Thoracic aorta (tissue), 2 donors: ENCODE measurements around the gene MPC1L. TPM values are rescaled to one million over a fixed set of nuclear protein-coding genes. Genes with fewer than 3 reads are reported as not detected.
A peak's percentile ranks its signal among the peaks of the same experiment; 100 is the strongest.

Source experiments
- ATAC-seq: fragments of 150-250 bp; one replicate; pipeline ENCODE4 v1.8.0; 2017; ENCODE audit warnings: low read depth; ENCODE audit not compliant: insufficient number of reproducible peaks, low FRiP score
- DNase-seq: peaks from one replicate; pipeline ENCODE4 v3.0.0-alpha.2; 2020; ENCODE audit warnings: low spot score
- H3K27ac ChIP-seq, 2 donors: fragments of 200-600 bp; sonication (generic); 1 replicate in 1 of 2; 2 replicates in 1 of 2; pipeline ENCODE4 v1.5.1; 2016; ENCODE audit warnings: mild to moderate bottlenecking in 2 of 2, moderate library complexity in 2 of 2
- H3K27me3 ChIP-seq: fragments of 200-600 bp; sonication (generic); replicated peaks from 2 replicates; pipeline ENCODE4 v1.6.0; 2016; ENCODE audit warnings: mild to moderate bottlenecking; ENCODE audit not compliant: insufficient read depth
- H3K36me3 ChIP-seq: fragments of 200-600 bp; sonication (generic); one replicate; pipeline ENCODE4 v1.5.1; 2016
- H3K4me1 ChIP-seq, 2 donors: fragments of 200-600 bp; sonication (generic); 1 replicate in 1 of 2; 2 replicates in 1 of 2; pipeline versions ENCODE4 v1.5.1 to v1.6.0; 2016; ENCODE audit warnings: low read depth in 2 of 2, mild to moderate bottlenecking in 1 of 2; ENCODE audit not compliant: control insufficient read depth in 1 of 2
- H3K4me3 ChIP-seq: fragments of 200-600 bp; sonication (generic); 2 replicates; pipeline ENCODE4 v1.5.1; 2016; ENCODE audit warnings: mild to moderate bottlenecking
- H3K9me3 ChIP-seq: fragments of 200-600 bp; sonication (generic); 2 replicates; pipeline ENCODE4 v1.5.1; 2016
- total RNA-seq, 2 donors: library from RNA; depleted of rRNA; stranded (reverse); fragments of >200 nt; gene quantifications; one replicate each; pipeline versions ENCODE4 v1.1.0 to v1.2.3, GENCODE V29; 2016
- TF ChIP-seq, protein P1 (sequence below): fragments of 200-600 bp; sonication (generic); IDR thresholded peaks from one replicate; pipeline ENCODE4 v1.5.1; 2019; ENCODE audit warnings: antibody characterized with exemption

MPC1L gene
- total RNA-seq, 2 donors from 2014 or later = not detected

DNA sequence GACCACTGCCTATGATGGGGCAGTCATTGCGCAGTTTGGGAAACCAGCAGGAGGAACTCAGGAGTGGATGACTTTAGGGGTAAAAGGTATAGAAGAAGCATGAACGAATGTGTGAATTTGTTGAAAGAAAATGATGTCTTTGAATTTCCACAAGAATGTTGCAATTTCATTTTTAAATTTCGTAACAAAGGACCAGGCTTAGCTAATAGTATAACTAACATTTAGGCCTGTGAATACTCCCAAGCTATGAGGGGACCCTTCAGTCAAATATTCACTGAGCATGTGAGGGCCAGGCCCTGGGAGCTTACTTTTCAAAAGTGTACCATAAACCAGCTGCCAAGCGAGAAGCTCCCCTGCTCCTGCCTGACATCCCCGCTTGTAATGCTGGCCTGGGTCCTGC, 5.3 kb downstream of the MPC1L start:
- Histone ChIP-seq H3K27me3 (no peaks in the 10 kb centered on the region), H3K4me3 (no peak overlapping the region), H3K27ac (no peak overlapping the region)

DNA sequence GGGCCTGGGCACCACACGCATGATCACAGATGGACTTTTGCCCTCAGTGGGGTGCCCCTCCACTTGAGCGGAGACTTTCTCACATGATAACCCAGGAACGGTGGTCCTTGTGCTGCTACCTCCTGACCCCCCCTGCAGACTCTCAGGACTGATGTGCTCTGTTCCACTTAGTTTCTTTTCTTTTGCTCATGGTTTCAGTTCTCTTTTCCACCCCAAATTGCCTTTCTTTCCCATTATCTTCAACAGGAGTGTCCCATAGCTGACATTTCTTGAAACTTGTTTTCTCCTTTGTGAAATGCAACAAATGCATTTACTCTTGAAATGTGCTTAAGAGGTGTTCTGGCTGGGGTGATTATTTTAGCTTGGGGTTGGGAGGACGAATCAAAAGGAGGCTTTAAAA, 9.0 kb downstream of the MPC1L start:
- DNase-seq (no peak), ATAC-seq (no peak)
- no peaks in the 10 kb centered on the region for H3K4me1 ChIP-seq
- no peak overlapping the region for H3K4me3 ChIP-seq
- peaks cover 11% of the 10 kb centered on the region for H3K36me3 ChIP-seq
- TF ChIP-seq, protein P1, sequence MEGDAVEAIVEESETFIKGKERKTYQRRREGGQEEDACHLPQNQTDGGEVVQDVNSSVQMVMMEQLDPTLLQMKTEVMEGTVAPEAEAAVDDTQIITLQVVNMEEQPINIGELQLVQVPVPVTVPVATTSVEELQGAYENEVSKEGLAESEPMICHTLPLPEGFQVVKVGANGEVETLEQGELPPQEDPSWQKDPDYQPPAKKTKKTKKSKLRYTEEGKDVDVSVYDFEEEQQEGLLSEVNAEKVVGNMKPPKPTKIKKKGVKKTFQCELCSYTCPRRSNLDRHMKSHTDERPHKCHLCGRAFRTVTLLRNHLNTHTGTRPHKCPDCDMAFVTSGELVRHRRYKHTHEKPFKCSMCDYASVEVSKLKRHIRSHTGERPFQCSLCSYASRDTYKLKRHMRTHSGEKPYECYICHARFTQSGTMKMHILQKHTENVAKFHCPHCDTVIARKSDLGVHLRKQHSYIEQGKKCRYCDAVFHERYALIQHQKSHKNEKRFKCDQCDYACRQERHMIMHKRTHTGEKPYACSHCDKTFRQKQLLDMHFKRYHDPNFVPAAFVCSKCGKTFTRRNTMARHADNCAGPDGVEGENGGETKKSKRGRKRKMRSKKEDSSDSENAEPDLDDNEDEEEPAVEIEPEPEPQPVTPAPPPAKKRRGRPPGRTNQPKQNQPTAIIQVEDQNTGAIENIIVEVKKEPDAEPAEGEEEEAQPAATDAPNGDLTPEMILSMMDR = no peak
- no peaks in the 10 kb centered on the region for H3K9me3 ChIP-seq
- no peak overlapping the region for H3K27ac ChIP-seq
- H3K27me3 ChIP-seq = no peaks in the 10 kb centered on the region

More for the DNA sequence above, 5.3 kb downstream of the MPC1L start:
- no peaks in the 10 kb centered on the region for H3K9me3 ChIP-seq
- TF ChIP-seq, protein P1 = no peak
- no peak for ATAC-seq
- no peak for DNase-seq
- H3K36me3 ChIP-seq = peaks cover 7% of the 10 kb centered on the region
- H3K4me1 ChIP-seq = no peaks in the 10 kb centered on the region

DNA sequence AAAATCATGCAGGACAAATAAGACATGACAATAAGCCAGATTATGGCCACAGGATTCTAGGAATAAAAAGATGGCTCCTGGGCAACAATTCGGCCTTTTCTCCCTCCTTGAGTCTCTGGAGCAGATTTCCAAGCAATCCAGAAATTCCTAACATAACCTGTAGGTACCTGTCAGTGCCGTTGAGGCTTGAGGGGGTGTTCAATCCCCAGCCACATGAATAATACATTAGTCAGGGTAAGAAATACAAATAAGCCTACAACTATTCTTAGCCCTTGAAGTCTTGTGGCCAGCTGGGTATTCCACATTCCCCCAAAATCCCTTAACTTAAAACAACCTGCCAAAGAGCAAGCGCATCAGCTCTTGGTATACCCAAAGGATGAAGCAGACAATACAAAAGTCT, 14.5 kb downstream of the MPC1L start:
- Histone ChIP-seq H3K4me3 (no peak overlapping the region), H3K27me3 (no peaks in the 10 kb centered on the region), H3K9me3 (no peaks in the 10 kb centered on the region), H3K36me3 (peaks cover 4% of the 10 kb centered on the region), H3K4me1 (no peaks in the 10 kb centered on the region), H3K27ac (no peak overlapping the region)
- ATAC-seq = no peak
- no peak for DNase-seq
- TF ChIP-seq, protein P1 = no peak

DNA sequence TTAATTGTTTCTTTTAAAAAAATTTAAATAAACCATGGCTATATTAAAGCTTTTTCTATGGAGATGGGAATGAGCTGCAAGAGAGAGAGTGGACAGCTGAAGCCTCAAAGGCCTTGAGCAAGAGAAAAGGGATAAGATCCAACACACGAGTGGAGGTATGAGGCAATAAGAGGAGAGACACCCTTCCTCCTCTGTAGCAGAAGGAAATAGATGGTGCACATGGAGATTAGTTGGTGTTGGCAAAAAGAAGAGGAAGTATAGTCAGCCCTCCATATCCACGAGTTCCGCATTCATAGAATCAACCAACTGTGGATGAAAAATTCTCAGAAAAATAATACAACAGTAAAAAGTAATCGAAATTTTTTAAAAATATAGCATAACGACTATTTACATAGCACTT, 20.9 kb downstream of the MPC1L start:
- TF ChIP-seq, protein P1 = no peak
- Histone ChIP-seq H3K36me3 (no peaks in the 10 kb centered on the region), H3K27ac (peak overlapping the region; percentile 63 to 75), H3K4me3 (peak overlapping the region; percentile 71), H3K9me3 (no peaks in the 10 kb centered on the region), H3K4me1 (peaks cover 10% of the 10 kb centered on the region in 2 donors), H3K27me3 (no peaks in the 10 kb centered on the region)
- ATAC-seq (no peak), DNase-seq (no peak)

DNA sequence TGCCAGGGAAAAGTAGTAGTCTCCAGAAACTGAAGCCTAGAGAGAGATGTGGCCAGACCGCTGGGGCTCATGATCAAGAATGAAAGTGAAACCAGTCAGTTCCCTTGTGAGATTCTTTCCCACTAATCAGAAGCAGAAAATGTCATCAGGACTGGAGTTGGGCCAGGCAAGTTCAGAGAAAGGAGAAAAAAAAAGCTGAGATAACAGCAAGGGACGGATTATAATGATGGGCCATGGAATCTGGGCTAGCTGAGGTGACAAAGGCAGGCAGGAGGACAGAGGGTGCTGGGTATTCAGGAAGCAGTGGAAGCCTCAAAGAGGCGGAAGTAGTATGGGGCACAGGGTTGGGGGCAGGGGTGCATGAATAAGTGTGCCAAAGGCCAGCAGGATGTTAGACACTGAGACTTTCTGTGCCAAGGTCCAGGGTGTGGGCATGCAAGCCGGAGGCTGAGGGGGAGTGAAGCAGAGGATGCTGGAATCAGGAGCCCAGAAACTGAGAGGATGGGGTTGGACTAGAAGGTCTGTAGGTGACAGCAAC, 21.7 kb downstream of the MPC1L start:
- no peaks in the 10 kb centered on the region for H3K27me3 ChIP-seq
- TF ChIP-seq, protein P1 = no peak
- peaks cover 10% of the 10 kb centered on the region in 2 donors for H3K4me1 ChIP-seq
- no peaks in the 10 kb centered on the region for H3K9me3 ChIP-seq
- ATAC-seq = peak; percentile 46
- H3K4me3 ChIP-seq = peak overlapping the region; percentile 71
- H3K36me3 ChIP-seq = no peaks in the 10 kb centered on the region
- DNase-seq = peak; percentile 4
- H3K27ac ChIP-seq = peak overlapping the region; percentile 63 to 75
